Endodermal cell (in vitro differentiated cells): ENCODE measurements around the gene MAP3K20. TPM values are rescaled to one million over a fixed set of nuclear protein-coding genes. Genes with fewer than 3 reads are reported as not detected.

ENCODE experiments used
- DNase-seq: peaks from one replicate; pipeline ENCODE4 v3.0.0-alpha.2; 2017
- H3K27ac ChIP-seq: 2 replicates; pipeline ENCODE4 v1.5.1; 2013; ENCODE audit warnings: mild to moderate bottlenecking, low read depth, low read length, moderate library complexity
- H3K27me3 ChIP-seq: 2 replicates; pipeline ENCODE4 v1.6.1; 2013; ENCODE audit warnings: mild to moderate bottlenecking, low read length, moderate library complexity; ENCODE audit not compliant: insufficient read depth, control insufficient read depth, poor library complexity, severe bottlenecking
- H3K36me3 ChIP-seq: 2 replicates; pipeline ENCODE4 v1.7.0; 2013; ENCODE audit warnings: mild to moderate bottlenecking, low read length, moderate library complexity; ENCODE audit not compliant: control insufficient read depth, insufficient read depth
- H3K4me1 ChIP-seq: one replicate; pipeline ENCODE4 v1.7.0; 2013; ENCODE audit warnings: low read length; ENCODE audit not compliant: control insufficient read depth, insufficient read depth
- H3K4me3 ChIP-seq: 2 replicates; pipeline ENCODE4 v1.5.1; 2013; ENCODE audit warnings: mild to moderate bottlenecking, low read length, moderate library complexity
- H3K9ac ChIP-seq: 2 replicates; pipeline ENCODE4 v1.6.1; 2013; ENCODE audit warnings: mild to moderate bottlenecking, low read length, moderate library complexity; ENCODE audit not compliant: poor library complexity, severe bottlenecking; ENCODE audit errors: extremely low read depth
- H3K9me3 ChIP-seq: 2 replicates; pipeline ENCODE4 v1.6.1; 2013; ENCODE audit warnings: mild to moderate bottlenecking, low read length, moderate library complexity; ENCODE audit not compliant: control insufficient read depth
- H3K27ac Mint-ChIP-seq: 2 replicates; pipeline ENCODE4 v1.8.0; 2020; ENCODE audit warnings: mixed read lengths
- H3K27me3 Mint-ChIP-seq: 2 replicates; pipeline ENCODE4 v1.8.0; 2021; ENCODE audit warnings: mild to moderate bottlenecking, mixed read lengths; ENCODE audit not compliant: insufficient read depth
- H3K36me3 Mint-ChIP-seq: 2 replicates; pipeline ENCODE4 v1.8.0; 2020; ENCODE audit warnings: low read depth, mixed read lengths
- H3K4me1 Mint-ChIP-seq: 2 replicates; pipeline ENCODE4 v1.8.0; 2020; ENCODE audit warnings: mixed read lengths
- H3K4me3 Mint-ChIP-seq: 2 replicates; pipeline ENCODE4 v1.8.0; 2020; ENCODE audit warnings: mild to moderate bottlenecking, moderate library complexity, mixed read lengths
- H3K9me3 Mint-ChIP-seq: 2 replicates; pipeline ENCODE4 v1.8.0; 2020; ENCODE audit warnings: mild to moderate bottlenecking, mixed read lengths
- CTCF ChIP-seq: fragments of 200-600 bp; sonication (generic); conservative IDR thresholded peaks from 2 replicates; pipeline ENCODE4 v1.5.0; 2021; ENCODE audit warnings: antibody characterized with exemption, mild to moderate bottlenecking
- WGBS, 2 experiments: methylation state at CpG; one replicate each; pipeline versions ENCODE4 v1.1.5 to v1.1.7; 2013; ENCODE audit warnings: missing lambda C conversion rate in 2 of 2, mixed read lengths in 1 of 2; ENCODE audit not compliant: insufficient coverage in 1 of 2, insufficient read length in 1 of 2; 5-methylcytosine and 5-hydroxymethylcytosine counted together
- total RNA-seq, 2 donors: library from RNA; stranded (reverse); fragmentation: NEBNext Ultra II Directional in 1 of 2; extraction: Animal tissue kit (Norgen Biotek cat#: 25700) in 1 of 2; gene quantifications; 2 replicates in 1 of 2; 3 replicates in 1 of 2; pipeline ENCODE4 v1.2.1, GENCODE V29; 2021

The MAP3K20 gene
- total RNA-seq, 2 donors from 2014 or later, result 29.4 to 29.9 TPM

GRCh38 chr2:173231465-173231864, 155.8 kb downstream of the MAP3K20 start:
- Mint-ChIP-seq H3K36me3 (peaks cover 44% of the 10 kb centered on the region), H3K27ac (no peak overlapping the region)
- 80 to 87% methylated on average over 1 of the region's 1 CpG for WGBS, 2 experiments

GRCh38 chr2:173232956-173233744, 157.5 kb downstream of the MAP3K20 start:
- Histone ChIP-seq H3K27ac (no peak overlapping the region), H3K9ac (no peak overlapping the region), H3K27me3 (no peaks in the 10 kb centered on the region), H3K4me3 (no peak overlapping the region), H3K4me1 (peaks cover 3% of the 10 kb centered on the region), H3K9me3 (peaks cover 5% of the 10 kb centered on the region), H3K36me3 (peaks cover 9% of the 10 kb centered on the region)
- Mint-ChIP-seq H3K9me3 (peaks cover 7% of the 10 kb centered on the region), H3K4me3 (no peak overlapping the region), H3K27me3 (no peaks in the 10 kb centered on the region), H3K4me1 (peaks cover 5% of the 10 kb centered on the region), H3K27ac (no peak overlapping the region), H3K36me3 (peaks cover 46% of the 10 kb centered on the region)
- no peak for DNase-seq
- WGBS, 2 experiments, result 96 to 100% methylated on average over 2 to 4 of the region's 5 CpGs
- no peak for TF ChIP-seq CTCF

More at GRCh38 chr2:173231465-173231864, 155.8 kb downstream of the MAP3K20 start:
- Histone ChIP-seq H3K9me3 (peaks cover 5% of the 10 kb centered on the region), H3K27me3 (no peaks in the 10 kb centered on the region), H3K27ac (no peak overlapping the region), H3K9ac (no peak overlapping the region), H3K4me3 (no peak overlapping the region), H3K36me3 (peaks cover 9% of the 10 kb centered on the region), H3K4me1 (peaks cover 2% of the 10 kb centered on the region)
- H3K27me3 Mint-ChIP-seq, result no peaks in the 10 kb centered on the region
- no peak for TF ChIP-seq CTCF
- H3K4me3 Mint-ChIP-seq, result no peak overlapping the region
- H3K9me3 Mint-ChIP-seq, result peaks cover 7% of the 10 kb centered on the region
- H3K4me1 Mint-ChIP-seq, result peaks cover 13% of the 10 kb centered on the region
- no peak for DNase-seq

GRCh38 chr2:173235947-173236803, 160.5 kb downstream of the MAP3K20 start:
- TF ChIP-seq CTCF, result no peak
- Mint-ChIP-seq H3K27me3 (no peaks in the 10 kb centered on the region), H3K36me3 (peaks cover 42% of the 10 kb centered on the region), H3K4me1 (peaks cover 5% of the 10 kb centered on the region), H3K27ac (peak overlapping the region; percentile 89), H3K9me3 (peaks cover 7% of the 10 kb centered on the region), H3K4me3 (no peak overlapping the region)
- peaks cover 9% of the 10 kb centered on the region for H3K36me3 ChIP-seq
- H3K27ac ChIP-seq, result no peak overlapping the region
- peak; percentile 87 for DNase-seq
- 88 to 89% methylated on average over 5 of the region's 5 CpGs for WGBS, 2 experiments
- no peaks in the 10 kb centered on the region for H3K27me3 ChIP-seq
- no peak overlapping the region for H3K4me3 ChIP-seq
- no peak overlapping the region for H3K9ac ChIP-seq
- peaks cover 3% of the 10 kb centered on the region for H3K4me1 ChIP-seq
- H3K9me3 ChIP-seq, result peaks cover 5% of the 10 kb centered on the region
